Ureter (tissue), 1 donor: ENCODE measurements around the gene TACR2. TPM values are rescaled to one million over a fixed set of nuclear protein-coding genes. Genes with fewer than 3 reads are reported as not detected.

Experiments
- DNase-seq: peaks from one replicate; pipeline ENCODE4 v3.0.0-alpha.2; 2020; ENCODE audit warnings: low spot score
- total RNA-seq: library from RNA; stranded (reverse); gene quantifications from one replicate; pipeline ENCODE4 v1.2.4, GENCODE V29; 2023
- donor health status: DM: yes; HTN: yes; CAD: no.

The TACR2 gene
- total RNA-seq, 1 donor from 2014 or later: 5.6 TPM

DNA sequence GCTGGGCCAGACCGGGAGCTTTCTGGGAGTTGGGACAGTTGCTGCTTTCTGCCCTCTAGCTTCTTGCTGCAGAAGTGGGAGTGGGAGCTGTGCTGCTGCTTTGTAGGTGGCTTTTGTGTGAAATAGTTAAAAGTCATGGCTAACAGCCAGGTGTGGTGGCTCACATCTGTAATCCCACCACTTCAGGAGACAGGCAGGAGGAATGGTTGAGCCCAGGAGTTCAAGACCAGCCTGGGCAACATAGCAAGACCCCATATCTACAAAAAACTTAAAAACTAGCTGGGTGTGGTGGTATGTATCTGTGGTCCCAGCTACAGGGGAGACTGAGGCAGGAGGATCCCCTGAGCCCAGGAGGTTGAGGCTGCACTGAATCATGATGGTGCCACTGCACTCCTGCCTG lies 13.7 kb downstream of the TACR2 start:
- no peak for DNase-seq

DNA sequence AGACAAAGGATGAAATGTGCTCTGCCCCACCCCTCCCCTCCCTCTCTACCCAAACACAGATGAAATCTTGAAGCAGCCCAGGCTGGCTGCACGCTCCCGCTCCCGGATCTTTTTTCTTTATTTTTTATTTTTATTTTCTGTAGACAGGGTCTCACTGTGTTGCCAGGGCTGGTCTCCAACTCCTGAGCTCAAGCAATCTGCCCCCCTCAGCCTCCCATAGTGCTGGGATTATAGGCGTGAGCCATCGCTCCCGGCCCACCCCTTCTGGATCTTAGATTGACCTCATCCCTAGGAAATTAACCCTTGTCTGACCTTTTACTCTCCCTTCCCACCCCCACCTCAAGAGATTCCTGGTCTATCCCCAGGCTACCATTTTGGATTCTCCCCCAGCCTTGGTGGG lies 14.3 kb downstream of the TACR2 start:
- DNase-seq: no peak

DNA sequence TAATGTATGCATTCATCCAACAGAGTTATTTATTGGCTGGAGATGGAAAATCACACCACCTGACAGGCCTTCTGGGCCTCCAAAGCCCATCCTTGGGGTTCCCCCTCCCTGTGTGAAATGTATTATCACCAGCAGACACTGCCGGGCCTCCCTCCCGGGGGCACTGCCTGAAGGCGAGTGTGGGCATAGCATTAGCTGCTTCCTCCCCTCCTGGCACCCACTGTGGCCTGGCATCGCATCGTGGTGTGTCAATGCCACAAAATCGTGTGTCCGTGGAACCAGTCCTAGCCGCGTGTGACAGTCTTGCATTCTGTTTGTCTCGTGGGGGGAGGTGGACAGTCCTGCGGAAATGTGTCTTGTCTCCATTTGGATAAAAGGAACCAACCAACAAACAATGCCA lies 15.3 kb downstream of the TACR2 start:
- no peak for DNase-seq

DNA sequence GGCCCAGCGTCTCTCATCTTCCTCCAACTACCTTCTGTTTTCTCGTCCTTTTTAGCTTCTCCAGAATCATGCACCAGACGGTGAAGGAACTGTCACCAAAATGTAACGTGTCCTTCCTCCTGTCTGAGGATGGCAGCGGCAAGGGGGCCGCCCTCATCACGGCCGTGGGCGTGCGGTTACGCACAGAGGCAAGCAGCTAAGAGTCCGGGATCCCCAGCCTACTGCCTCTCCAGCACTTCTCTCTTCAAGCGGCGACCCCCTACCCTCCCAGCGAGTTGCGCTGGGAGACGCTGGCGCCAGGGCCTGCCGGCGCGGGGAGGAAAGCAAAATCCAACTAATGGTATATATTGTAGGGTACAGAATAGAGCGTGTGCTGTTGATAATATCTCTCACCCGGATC lies 15.8 kb downstream of the TACR2 start:
- DNase-seq: no peak

DNA sequence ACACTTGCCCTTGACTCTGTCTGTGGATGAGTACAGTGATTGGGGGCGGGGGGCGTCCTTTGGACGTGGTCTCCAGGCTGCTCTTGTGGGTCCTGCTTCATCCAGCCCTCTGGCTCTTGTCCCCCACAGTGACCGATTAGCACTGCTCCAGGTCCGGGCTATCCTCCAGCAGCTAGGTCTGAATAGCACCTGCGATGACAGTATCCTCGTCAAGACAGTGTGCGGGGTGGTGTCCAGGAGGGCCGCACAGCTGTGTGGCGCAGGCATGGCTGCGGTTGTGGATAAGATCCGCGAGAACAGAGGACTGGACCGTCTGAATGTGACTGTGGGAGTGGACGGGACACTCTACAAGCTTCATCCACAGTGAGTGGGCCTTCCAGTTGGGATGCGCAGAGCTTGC lies 18.3 kb downstream of the TACR2 start:
- no peak for DNase-seq

DNA sequence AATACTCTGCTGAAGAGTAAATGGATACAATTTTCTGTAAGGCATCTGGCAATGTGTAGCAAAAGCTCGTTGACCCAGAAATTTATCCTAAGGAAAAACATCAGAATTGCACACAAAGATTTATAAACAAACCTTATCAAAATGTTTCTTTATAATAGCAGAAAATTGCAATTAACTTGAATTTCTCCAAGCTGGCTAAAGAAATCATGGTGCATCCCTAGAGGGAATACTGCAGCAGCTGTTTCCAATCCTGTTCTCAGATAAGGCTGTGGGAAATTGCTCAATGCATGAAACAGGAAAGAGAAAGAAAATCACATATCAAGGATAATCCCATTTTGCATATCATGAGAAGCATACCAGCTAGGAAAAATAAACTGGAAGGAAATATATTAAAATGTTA lies 18.7 kb downstream of the TACR2 start:
- DNase-seq: no peak

DNA sequence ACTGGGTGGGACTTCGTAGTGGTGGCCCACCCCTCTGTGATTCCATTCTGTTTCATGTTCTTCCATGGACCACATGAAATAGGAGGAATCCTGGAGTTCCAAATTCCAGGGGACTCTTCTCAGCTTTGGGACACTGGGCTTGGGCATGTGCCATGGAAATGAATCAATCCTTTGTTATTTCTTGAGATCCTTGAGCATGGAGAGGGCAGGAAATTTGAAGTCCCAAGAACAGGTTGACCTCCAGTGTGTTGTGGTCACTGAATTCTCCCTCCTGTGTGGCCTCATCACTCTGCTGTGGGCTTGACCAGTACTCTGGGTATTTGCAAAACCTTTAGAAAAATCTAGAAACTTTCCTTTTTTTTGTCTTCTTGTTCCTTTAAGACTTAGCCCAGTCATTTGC lies 22.7 kb downstream of the TACR2 start:
- DNase-seq: no peak

DNA sequence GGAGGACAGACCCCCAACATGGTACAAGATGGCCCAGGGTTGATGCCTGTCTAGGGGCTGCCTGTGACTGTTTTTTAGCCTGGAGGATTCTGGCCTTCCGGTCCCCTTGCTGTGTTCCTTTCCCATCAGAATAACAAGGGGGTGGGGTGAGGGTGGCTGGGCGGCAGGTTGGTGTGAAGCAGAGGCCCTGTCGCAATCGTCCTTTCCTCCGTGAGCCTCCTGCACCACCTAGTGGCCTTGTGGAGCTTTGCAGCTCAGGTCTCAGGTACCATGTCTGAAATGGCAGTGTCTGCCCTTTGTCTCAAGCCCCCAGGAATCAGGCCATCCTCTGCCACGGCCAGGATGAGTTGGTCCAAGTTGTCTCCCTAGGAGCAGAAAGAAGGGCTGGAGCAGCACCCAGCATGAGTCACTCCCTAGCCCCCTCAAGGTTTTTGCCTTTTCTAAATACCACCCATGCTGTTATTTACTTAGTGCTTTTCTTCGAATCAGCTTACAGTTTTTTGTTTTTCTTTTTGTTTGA lies 24.2 kb downstream of the TACR2 start:
- peak; percentile 91 for DNase-seq

DNA sequence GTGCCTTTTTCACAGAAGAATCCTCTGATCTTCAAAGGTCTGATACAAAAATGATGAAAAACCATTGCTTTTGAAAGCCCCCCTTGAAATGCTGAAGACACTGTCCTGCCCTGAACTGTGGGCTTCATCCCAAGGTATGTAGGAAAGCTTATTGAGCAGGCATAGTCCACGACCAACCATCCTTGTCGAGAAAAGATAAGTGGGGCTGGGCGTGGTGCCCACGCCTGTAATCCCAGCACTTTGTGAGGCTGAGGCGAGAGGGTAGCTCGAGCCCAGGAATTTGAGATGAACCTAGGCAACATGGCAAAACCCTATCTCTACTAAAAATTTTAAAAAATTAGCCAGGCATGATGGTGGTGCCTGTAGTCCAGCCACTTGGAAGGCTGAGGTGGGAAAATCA lies 25.6 kb downstream of the TACR2 start:
- DNase-seq: no peak

DNA sequence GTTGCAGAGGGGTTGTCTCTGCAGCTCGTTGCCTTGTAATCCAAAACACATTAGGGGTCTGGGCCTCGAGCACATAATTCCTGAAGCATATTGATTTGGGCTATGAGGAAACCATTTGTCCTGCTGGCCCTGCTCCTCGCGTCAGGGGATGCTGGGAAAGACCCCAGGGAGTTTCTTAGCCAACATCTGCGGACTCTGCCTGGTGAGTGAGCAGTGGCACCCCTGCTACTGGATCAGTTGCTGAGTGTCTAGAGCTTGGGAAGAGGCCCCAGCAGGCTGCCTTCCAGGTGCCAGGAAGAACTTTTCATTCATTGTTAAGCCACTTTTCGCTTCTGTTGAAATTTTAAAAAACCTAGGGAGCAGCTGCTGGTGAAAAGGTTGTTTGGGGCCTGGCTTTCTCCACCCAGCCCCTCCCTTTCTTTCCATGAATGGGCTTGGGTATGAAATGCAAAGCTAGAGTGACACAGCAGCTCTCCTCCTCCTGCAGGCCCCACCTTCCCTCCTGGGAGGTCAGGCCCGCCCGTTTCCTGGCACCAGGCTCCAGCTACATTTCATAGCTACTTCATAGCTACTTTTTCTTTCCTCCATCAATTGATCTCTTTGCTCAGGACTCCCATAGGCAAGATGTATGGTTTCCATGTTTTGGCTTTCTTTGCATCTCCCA lies 26.8 kb downstream of the TACR2 start:
- DNase-seq: peak; percentile 72

DNA sequence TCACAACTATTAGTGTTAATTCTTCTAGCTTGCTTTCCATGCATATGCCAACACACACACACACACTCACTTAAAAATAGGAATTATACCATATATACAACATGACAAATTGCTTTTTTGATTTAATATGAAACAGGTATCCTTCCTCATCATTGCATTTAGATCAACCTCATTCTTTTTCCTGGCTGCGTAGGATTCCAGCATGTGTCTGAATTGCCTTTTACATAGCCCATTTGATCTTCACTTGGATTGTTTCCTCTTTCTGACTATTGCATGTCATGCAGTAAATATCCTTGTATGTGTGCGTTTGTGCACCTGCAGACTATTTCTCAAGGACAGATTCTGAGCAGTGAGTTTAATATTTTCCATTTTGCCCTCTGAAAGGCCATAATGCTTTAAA lies 28.2 kb downstream of the TACR2 start:
- no peak for DNase-seq

DNA sequence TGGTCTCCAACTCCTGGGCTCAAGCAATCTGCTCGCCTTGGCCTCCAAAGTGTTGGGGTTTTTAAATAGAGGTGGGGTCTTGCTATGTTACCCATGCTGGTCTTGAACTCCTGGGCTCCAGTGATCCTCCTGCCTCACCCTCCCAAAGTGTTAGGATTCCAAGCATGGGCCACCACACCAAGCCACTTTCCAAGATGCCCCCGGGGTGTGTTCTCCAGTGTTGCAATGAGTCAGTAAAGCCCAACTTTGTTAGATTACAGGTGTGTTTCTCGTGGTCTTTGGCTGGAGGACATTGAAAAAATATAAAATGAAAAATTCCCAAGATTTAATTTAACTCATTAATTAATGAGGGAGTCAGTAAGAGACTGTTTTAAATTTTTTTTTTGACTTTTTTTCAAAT lies 29.2 kb downstream of the TACR2 start:
- DNase-seq: no peak

DNA sequence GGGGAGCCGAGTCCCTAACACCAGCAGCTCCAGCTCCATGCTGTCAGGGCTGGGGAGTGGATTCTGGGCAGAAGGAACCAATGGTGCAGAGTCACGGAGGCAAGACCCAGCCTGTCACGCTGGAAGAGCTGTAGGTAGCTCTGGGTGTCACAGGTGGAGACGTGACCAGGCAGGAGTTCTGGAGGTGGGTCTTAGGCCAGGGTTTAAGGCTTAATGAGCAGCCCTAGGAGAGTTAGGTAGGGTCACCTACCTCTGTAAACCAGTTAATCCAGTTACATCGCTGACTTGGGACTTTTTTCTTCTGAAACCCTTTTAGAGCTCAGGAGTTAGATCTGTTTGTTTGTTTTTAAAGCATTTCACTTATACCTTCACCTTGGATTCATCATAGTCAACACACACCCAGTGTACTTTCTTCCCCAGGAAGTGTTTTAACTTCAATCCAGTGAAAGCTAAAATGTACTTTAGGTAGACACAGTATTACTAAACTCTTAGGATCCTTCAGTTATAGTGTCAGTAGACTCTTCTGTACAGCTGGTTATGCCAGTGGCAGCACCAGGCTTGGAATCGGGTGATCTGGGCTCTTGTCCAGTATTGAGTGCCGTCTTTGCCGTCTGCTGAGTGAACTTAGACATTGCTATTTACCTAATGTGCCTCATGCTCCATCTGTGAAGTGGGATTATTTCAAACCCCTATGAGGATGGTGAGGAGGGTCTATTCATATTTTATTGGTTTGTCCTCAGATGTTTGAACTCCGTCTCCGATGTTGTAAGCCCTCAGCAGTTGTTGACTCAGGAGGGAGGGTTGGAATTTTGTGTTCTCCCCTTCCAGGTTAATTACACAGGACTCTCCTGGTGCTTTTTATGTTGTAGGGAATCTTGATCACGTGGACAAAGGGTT lies 31.0 kb downstream of the TACR2 start:
- DNase-seq: peak; percentile 84

DNA sequence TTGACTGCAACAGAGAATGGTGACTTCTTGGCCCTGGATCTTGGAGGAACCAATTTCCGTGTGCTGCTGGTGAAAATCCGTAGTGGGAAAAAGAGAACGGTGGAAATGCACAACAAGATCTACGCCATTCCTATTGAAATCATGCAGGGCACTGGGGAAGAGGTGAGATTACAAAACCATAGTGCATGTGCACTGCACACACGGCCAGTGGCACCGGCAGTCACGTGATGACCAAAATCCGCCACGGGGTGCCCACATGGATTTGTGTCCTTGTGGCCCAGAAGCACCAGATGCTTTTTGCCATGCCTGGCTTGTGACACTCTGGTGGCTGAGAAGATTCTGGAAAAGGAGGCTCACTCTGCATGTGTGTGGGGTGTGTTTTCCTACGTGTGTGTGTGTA lies 32.4 kb downstream of the TACR2 start:
- DNase-seq: no peak

DNA sequence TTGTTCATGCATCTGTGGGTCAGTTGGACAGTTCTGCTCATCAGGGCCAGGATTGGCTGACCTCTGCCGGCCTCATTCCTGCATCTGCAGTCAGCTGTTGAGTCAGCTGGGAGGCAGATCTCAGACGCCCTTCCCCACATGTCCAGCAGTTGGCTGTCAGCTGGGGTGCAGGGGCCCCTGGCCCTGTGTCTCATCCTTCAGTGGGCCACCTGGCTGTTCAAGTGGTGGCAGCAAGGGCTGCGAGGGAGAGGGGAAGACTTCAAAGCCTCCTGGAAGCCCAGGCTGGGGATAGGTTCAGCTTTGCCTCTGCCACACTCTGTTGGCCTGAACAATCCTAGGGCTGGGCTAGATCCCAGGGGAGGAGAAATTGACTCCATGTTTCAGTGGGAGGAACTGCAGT lies 33.2 kb downstream of the TACR2 start:
- no peak for DNase-seq

DNA sequence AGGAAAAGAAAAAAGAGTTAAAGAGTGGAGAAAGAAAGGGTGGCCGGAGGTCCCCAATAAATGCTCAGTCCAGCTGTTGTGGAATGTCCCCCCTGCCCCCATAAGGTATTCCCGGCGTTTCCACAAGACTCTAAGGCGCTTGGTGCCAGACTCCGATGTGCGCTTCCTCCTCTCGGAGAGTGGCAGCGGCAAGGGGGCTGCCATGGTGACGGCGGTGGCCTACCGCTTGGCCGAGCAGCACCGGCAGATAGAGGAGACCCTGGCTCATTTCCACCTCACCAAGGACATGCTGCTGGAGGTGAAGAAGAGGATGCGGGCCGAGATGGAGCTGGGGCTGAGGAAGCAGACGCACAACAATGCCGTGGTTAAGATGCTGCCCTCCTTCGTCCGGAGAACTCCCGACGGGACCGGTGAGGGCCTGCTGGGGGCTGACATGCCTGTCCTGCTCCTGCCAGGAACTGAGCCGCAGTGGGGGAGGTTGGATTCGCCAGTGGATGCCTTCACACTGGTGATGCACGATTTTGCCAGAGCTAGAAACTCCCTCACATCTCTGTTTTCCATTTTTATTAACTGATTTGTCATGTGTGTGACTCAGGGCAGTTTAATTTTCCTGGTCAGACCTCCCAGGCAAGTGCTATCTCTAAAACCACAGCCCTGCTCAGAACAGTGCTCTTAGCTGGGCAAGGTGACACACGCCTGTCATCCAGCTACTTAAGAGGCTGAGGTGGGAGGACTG lies 34.2 kb downstream of the TACR2 start:
- no peak for DNase-seq

DNA sequence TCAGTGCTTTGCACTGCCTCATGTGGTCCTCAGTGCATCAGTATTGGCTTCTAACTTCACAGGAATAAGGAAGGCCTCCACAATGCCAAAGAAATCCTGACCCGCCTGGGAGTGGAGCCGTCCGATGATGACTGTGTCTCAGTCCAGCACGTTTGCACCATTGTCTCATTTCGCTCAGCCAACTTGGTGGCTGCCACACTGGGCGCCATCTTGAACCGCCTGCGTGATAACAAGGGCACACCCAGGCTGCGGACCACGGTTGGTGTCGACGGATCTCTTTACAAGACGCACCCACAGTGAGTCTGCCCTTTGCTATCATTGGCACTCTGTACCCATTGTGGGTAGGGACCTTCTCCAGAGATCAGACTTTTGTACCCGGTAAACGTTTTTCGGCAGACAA lies 36.9 kb downstream of the TACR2 start:
- no peak for DNase-seq

DNA sequence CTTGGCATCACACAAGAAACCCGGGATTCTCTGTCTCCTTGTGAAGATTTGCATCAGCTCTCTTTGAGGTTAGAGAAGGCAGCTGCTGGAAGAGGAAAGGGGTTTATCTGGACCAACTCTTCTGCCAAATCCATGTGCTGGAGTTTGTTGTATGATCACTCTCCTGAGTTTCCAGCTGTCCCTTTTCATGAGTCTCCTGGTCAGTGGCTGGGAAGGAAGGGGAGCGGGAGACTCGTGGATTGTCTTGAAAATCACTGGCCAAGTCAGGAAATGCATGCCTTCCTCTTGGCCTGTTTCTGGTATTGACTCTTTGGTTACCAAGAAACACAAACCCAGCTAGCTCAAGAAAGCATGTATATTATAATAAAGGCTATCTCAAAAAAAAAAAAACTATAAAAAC lies 38.8 kb downstream of the TACR2 start:
- no peak for DNase-seq

DNA sequence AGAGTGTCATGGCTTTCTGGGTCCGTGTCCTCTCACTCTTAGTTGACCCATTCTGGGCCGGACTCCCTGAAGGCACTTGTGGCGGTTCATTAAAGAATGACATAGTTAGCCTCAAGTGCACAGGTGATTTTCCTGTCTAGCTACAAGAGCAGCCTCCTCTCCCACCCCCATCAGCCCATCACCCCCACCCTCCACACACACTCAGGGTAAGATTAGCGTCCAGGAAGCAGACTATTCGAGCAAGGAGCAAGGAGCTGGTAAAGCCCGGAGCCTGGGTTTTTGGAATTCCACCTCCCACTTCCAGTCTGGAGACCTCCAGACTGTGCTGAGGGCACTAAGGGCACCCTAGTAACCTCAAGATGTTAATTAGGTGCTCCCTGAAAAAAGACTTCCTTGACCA lies 39.5 kb downstream of the TACR2 start:
- DNase-seq: no peak

DNA sequence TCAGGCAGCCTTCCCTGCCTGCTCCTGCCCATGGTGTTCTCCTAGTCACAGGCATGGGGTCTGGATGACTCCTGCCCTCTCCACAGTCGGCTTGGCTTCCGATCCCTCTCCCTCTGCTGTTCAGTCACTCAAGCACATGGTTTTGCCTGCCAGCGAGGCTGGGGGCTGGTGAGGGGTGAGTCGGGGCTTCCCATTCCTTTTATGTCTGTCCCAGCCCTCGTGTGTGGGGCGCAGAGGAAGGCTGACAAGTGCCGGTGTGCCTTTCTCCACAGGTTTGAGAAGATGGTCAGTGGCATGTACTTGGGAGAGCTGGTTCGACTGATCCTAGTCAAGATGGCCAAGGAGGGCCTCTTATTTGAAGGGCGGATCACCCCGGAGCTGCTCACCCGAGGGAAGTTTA lies 40.1 kb downstream of the TACR2 start:
- no peak for DNase-seq

DNA sequence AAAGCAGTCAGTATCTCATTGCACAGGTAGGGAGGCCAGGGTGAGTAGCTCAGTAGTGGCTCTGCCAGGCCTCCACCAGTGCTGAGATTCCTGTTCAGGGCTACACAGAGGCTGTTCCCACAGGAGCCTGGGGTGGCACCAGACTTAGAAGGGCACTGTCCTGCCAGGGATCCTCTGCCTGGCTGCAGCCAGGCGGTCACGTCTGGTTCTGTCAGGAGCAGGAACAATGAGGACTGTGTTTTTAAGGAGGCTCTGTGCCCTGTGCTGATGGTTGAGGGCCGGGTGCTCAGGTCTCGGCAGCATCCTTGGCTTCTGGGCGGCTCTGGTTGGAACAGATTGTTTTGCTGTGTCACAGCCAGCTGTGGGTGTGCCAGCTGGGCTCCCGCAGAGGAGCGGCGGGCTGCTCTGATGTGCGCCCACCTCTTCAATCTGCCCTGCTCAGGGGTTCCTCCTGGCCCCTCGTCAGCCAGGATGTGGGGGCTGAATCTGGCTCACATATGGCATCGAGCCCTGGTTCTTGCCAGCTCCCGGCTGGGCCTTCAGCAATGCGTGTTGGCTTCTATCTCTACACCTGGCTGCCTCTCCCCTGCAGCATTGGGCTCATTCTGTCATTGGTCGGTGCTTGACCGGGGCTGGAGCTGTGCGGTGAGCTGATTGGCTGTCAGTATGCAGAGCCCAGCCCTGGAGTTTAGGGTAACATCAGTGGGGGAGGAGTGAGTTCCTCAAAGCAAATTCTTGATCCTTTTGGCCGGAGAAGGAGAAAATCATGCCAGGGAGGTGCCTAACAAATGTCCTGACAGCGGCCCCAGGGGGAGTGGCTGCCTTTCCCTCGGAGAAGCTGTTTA lies 41.2 kb downstream of the TACR2 start:
- DNase-seq: no peak

DNA sequence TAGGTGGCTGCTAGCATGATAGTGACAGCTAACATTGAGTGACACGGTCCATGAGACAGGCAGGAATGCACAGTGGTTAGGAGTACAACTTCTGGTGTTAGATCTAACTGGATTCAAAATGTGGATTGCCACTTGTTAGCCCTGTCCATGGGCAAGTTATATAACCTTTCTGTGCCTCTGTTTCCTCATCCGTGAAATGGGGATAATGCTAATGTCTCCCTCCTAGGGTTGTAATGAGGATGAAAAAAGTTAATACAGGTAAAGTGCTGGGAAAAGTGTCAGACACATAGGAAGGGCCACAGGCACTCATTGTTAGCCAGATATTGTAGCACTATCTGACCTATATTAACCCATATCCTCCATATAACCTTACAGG lies 41.8 kb downstream of the TACR2 start:
- no peak for DNase-seq
